K562 (cell line): ENCODE measurements around the gene KLHL15. TPM values are rescaled to one million over a fixed set of nuclear protein-coding genes. Genes with fewer than 3 reads are reported as not detected.

ENCODE experiments used
- HCFC1 ChIP-seq: IDR thresholded peaks from 2 replicates; pipeline ENCODE4 v1.6.1; 2012; ENCODE audit warnings: low read depth, low read length, improper control_type of control experiment
- NFIX ChIP-seq: fragments of 250-450 bp; sonication (Bioruptor Pico); IDR thresholded peaks from 2 replicates; pipeline ENCODE4 v1.4.0; 2020; ENCODE audit warnings: low read depth, mild to moderate bottlenecking, moderate library complexity
- SMAD1 ChIP-seq: fragments of 150-350 bp; IDR thresholded peaks from 2 replicates; pipeline ENCODE4 v1.6.1; 2014; ENCODE audit warnings: low read length, low read depth; ENCODE audit not compliant: partially characterized antibody
- polyA plus RNA-seq, 8 experiments: library from polyadenylated mRNA; depleted of rRNA in 4 of 8; stranded (reverse) in 5 of 8; unstranded in 3 of 8; fragments of >200 nt; fragmentation: Nextera tagmentation in 2 of 8; fragmentation: Illumina TruSeq in 1 of 8; extraction: Ambion mirVana in 2 of 8; extraction: Trizol in 1 of 8; gene quantifications; 2 replicates each; pipeline versions ENCODE4 v1.2.1 to v1.2.3, GENCODE V29; 2011 to 2014; ENCODE audit warnings: inconsistent platforms in 1 of 8, missing spikeins in 1 of 8
- total RNA-seq, 7 experiments: library from RNA; depleted of rRNA in 6 of 7; stranded (reverse); fragments of >200 nt in 6 of 7; fragmentation: Illumina TruSeq in 2 of 7; extraction: Trizol in 2 of 7; gene quantifications; 2 replicates each; pipeline versions ENCODE4 v1.2.1 to v1.2.3, GENCODE V29; 2011 to 2021; ENCODE audit warnings: low replicate concordance in 1 of 7
- TF ChIP-seq, protein P1 (sequence below): fragments of 200-600 bp; sonication (generic); IDR thresholded peaks from one replicate; pipeline ENCODE4 v1.6.1; 2012; ENCODE audit warnings: mild to moderate bottlenecking, low read depth, low read length, inconsistent platforms
- TF ChIP-seq, protein P2 (sequence below): fragments of 250-450 bp; sonication (Bioruptor Pico); IDR thresholded peaks from 2 replicates; pipeline ENCODE4 v1.5.0; 2021; ENCODE audit warnings: mild to moderate bottlenecking, moderate library complexity
- TF ChIP-seq, protein P3 (sequence below): fragments of 200-800 bp; sonication (Bioruptor generic); IDR thresholded peaks from 2 replicates; pipeline ENCODE4 v1.6.1; 2016; ENCODE audit warnings: missing genetic modification characterization, missing compliant biosample characterization

KLHL15 gene
- total and polyA plus RNA-seq, 9 of the 15 experiments (the other 6 are each of a cell fraction or from before 2014, with no cell fraction given) = 3.0 to 12.4 (median 7.6) TPM

DNA sequence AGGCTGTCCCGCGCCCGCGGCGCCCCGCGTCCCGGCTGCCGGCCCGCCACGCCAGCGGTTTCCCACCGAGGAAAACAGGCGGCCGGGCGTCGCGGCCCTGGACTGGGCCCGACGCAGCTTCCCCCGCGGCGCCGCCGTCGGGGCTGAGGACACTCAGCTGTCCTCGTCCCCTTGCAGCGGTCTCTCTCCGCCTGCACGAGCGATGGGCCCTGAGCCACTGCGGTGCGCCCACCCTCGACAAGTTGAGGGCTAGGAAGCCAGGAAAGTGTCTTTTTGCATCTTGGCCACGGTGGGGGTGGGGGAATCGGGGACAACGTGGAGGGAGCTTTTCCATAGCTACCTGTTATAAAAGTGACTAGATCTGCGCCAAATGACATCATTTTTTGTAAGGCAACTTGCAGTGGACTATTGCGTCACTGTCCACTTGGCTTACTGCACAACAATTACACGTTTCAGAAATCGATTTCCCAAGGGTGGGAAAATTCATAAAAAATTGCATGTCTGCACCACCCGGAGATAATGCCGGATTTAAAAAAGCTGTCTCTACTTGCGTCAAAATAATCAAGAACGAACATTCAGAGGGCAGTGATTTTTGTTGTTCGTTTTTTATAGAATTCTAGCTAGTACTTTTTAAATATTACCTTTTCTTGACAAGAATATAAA is 1.1 kb downstream of the KLHL15 start (continued):
- TF ChIP-seq, protein P1, sequence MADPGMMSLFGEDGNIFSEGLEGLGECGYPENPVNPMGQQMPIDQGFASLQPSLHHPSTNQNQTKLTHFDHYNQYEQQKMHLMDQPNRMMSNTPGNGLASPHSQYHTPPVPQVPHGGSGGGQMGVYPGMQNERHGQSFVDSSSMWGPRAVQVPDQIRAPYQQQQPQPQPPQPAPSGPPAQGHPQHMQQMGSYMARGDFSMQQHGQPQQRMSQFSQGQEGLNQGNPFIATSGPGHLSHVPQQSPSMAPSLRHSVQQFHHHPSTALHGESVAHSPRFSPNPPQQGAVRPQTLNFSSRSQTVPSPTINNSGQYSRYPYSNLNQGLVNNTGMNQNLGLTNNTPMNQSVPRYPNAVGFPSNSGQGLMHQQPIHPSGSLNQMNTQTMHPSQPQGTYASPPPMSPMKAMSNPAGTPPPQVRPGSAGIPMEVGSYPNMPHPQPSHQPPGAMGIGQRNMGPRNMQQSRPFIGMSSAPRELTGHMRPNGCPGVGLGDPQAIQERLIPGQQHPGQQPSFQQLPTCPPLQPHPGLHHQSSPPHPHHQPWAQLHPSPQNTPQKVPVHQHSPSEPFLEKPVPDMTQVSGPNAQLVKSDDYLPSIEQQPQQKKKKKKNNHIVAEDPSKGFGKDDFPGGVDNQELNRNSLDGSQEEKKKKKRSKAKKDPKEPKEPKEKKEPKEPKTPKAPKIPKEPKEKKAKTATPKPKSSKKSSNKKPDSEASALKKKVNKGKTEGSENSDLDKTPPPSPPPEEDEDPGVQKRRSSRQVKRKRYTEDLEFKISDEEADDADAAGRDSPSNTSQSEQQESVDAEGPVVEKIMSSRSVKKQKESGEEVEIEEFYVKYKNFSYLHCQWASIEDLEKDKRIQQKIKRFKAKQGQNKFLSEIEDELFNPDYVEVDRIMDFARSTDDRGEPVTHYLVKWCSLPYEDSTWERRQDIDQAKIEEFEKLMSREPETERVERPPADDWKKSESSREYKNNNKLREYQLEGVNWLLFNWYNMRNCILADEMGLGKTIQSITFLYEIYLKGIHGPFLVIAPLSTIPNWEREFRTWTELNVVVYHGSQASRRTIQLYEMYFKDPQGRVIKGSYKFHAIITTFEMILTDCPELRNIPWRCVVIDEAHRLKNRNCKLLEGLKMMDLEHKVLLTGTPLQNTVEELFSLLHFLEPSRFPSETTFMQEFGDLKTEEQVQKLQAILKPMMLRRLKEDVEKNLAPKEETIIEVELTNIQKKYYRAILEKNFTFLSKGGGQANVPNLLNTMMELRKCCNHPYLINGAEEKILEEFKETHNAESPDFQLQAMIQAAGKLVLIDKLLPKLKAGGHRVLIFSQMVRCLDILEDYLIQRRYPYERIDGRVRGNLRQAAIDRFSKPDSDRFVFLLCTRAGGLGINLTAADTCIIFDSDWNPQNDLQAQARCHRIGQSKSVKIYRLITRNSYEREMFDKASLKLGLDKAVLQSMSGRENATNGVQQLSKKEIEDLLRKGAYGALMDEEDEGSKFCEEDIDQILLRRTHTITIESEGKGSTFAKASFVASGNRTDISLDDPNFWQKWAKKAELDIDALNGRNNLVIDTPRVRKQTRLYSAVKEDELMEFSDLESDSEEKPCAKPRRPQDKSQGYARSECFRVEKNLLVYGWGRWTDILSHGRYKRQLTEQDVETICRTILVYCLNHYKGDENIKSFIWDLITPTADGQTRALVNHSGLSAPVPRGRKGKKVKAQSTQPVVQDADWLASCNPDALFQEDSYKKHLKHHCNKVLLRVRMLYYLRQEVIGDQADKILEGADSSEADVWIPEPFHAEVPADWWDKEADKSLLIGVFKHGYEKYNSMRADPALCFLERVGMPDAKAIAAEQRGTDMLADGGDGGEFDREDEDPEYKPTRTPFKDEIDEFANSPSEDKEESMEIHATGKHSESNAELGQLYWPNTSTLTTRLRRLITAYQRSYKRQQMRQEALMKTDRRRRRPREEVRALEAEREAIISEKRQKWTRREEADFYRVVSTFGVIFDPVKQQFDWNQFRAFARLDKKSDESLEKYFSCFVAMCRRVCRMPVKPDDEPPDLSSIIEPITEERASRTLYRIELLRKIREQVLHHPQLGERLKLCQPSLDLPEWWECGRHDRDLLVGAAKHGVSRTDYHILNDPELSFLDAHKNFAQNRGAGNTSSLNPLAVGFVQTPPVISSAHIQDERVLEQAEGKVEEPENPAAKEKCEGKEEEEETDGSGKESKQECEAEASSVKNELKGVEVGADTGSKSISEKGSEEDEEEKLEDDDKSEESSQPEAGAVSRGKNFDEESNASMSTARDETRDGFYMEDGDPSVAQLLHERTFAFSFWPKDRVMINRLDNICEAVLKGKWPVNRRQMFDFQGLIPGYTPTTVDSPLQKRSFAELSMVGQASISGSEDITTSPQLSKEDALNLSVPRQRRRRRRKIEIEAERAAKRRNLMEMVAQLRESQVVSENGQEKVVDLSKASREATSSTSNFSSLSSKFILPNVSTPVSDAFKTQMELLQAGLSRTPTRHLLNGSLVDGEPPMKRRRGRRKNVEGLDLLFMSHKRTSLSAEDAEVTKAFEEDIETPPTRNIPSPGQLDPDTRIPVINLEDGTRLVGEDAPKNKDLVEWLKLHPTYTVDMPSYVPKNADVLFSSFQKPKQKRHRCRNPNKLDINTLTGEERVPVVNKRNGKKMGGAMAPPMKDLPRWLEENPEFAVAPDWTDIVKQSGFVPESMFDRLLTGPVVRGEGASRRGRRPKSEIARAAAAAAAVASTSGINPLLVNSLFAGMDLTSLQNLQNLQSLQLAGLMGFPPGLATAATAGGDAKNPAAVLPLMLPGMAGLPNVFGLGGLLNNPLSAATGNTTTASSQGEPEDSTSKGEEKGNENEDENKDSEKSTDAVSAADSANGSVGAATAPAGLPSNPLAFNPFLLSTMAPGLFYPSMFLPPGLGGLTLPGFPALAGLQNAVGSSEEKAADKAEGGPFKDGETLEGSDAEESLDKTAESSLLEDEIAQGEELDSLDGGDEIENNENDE = no peak
- no peak for TF ChIP-seq SMAD1
- TF ChIP-seq, protein P2, sequence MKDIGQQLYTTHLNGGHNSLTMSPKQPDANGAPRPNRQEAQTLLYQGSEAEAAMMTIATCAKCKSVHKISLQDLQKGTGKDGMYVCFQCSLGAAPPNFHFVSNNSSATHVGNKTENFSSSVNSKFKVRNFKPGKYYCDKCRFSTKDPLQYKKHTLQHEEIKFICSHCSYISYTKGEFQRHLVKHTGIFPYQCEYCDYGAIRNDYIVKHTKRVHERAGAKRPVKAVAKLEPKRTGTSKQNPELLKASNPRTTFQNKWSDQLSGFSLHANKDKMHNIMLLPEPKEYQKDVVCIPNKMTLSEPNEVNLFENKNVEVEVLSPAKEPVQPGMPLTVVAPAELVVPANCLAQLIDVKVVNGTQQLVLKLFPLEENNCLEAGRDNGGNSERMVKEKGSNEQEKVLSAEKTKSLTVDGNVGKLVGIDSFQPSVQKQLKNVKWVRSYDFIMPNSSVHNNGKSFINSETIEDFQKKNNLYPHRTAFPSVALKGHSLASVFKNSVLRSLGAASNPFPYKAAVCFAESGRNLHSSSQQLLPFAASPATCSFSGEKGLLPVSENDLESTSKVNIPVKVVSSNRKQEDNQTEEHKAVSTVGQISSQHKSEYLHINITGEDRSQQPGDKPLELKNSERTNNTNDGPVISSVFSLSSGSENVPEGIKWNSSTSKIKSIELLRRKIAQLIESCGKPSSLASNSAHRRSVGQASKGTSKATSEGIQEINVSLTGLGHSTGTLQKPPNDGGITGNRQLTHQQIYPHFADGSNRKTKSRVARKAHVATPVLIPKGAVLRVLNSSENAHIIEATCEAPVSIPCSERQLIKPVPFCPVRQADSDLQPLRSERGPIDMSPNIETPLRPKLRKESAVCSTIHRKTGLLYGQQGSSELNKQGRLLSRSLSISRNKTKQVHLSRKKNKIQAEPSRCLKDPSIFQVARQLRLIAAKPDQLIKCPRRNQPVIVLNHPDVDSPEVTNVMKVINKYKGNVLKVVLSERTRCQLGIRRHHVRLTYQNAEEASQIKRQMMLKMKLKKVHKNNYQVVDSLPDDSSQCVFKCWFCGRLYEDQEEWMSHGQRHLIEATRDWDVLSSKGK (CRISPR knock-in tag) = no peak
- no peak for TF ChIP-seq HCFC1
- TF ChIP-seq NFIX (CRISPR knock-in tag) = no peak
- TF ChIP-seq, protein P3, sequence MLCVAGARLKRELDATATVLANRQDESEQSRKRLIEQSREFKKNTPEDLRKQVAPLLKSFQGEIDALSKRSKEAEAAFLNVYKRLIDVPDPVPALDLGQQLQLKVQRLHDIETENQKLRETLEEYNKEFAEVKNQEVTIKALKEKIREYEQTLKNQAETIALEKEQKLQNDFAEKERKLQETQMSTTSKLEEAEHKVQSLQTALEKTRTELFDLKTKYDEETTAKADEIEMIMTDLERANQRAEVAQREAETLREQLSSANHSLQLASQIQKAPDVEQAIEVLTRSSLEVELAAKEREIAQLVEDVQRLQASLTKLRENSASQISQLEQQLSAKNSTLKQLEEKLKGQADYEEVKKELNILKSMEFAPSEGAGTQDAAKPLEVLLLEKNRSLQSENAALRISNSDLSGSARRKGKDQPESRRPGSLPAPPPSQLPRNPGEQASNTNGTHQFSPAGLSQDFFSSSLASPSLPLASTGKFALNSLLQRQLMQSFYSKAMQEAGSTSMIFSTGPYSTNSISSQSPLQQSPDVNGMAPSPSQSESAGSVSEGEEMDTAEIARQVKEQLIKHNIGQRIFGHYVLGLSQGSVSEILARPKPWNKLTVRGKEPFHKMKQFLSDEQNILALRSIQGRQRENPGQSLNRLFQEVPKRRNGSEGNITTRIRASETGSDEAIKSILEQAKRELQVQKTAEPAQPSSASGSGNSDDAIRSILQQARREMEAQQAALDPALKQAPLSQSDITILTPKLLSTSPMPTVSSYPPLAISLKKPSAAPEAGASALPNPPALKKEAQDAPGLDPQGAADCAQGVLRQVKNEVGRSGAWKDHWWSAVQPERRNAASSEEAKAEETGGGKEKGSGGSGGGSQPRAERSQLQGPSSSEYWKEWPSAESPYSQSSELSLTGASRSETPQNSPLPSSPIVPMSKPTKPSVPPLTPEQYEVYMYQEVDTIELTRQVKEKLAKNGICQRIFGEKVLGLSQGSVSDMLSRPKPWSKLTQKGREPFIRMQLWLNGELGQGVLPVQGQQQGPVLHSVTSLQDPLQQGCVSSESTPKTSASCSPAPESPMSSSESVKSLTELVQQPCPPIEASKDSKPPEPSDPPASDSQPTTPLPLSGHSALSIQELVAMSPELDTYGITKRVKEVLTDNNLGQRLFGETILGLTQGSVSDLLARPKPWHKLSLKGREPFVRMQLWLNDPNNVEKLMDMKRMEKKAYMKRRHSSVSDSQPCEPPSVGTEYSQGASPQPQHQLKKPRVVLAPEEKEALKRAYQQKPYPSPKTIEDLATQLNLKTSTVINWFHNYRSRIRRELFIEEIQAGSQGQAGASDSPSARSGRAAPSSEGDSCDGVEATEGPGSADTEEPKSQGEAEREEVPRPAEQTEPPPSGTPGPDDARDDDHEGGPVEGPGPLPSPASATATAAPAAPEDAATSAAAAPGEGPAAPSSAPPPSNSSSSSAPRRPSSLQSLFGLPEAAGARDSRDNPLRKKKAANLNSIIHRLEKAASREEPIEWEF (CRISPR knock-in tag) = no peak
